ENCODE measurements around the gene DNM3.

DNA sequence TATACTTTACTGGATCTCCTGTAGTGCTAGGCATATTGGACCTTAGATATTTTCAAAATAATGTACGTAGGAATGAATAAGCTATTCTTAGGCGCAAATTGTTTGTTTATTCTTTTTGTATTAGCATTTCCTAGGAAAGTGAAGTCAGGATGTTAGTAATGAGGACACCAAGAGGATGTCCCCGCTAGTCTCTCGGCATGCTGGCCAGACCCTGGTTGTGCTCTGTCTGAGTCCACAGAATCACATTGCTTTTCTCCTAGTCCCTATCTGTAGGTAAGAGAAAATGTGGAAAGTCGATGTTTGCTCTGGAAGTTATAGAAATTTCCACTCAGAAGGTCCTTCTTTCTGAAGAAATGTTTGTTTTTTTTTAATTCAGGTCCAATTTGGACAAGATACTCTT, 31.1 kb downstream of the DNM3 start:
- no peak for TF ChIP-seq FOXA1 (IDR thresholded peaks at IDR 0.05)
- TF ChIP-seq, protein P1, sequence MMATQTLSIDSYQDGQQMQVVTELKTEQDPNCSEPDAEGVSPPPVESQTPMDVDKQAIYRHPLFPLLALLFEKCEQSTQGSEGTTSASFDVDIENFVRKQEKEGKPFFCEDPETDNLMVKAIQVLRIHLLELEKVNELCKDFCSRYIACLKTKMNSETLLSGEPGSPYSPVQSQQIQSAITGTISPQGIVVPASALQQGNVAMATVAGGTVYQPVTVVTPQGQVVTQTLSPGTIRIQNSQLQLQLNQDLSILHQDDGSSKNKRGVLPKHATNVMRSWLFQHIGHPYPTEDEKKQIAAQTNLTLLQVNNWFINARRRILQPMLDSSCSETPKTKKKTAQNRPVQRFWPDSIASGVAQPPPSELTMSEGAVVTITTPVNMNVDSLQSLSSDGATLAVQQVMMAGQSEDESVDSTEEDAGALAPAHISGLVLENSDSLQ (IDR thresholded peaks at IDR 0.05): no peak
- no peak for TF ChIP-seq FOXM1 (IDR thresholded peaks at IDR 0.05; ENCODE audit: borderline replicate concordance)
- TF ChIP-seq BHLHE40 (IDR thresholded peaks at IDR 0.05; ENCODE audit: borderline replicate concordance): no peak
- no peak for TF ChIP-seq SUZ12 (IDR thresholded peaks at IDR 0.05)
- no peak for TF ChIP-seq LEF1 (IDR thresholded peaks at IDR 0.05; ENCODE audit: borderline replicate concordance)
- TF ChIP-seq TARDBP (IDR thresholded peaks at IDR 0.05): no peak
- no peak for TF ChIP-seq ARNT (IDR thresholded peaks at IDR 0.05)
- no peak for TF ChIP-seq SP1 (IDR thresholded peaks at IDR 0.05)
